Natural killer cell treated with Interleukin-12 subunit alpha and Interleukin-12 subunit beta and Interleukin-15 and Interleukin-18, amount 100 ng/mL, for 72 hours (primary cell): Measurements from ENCODE around the gene PLIN1. TPM values are rescaled to one million over a fixed set of nuclear protein-coding genes. Genes with fewer than 3 reads are reported as not detected.

Experiments
- ATAC-seq, 2 donors: fragments of 150-1000 bp; cut with Tn5 transposase in 1 of 2; sonication (Bioruptor Pico), chemical (Tn5 transposase) in 1 of 2; 2 replicates each; pipeline ENCODE4 v1.10.0; 2021
- DNase-seq: peaks from one replicate; pipeline ENCODE4 v3.0.0; 2022; ENCODE audit warnings: low spot score
- H3K27ac Mint-ChIP-seq, 2 donors: 1 replicate in 1 of 2; 2 replicates in 1 of 2; pipeline ENCODE4 v1.8.0; 2022; ENCODE audit warnings: mixed read lengths in 2 of 2, mild to moderate bottlenecking in 1 of 2, moderate library complexity in 1 of 2
- H3K27me3 Mint-ChIP-seq, 2 donors: 1 replicate in 1 of 2; 2 replicates in 1 of 2; pipeline ENCODE4 v1.8.0; 2022; ENCODE audit warnings: mixed read lengths in 2 of 2
- H3K36me3 Mint-ChIP-seq: one replicate; pipeline ENCODE4 v1.8.0; 2022; ENCODE audit warnings: mixed read lengths
- H3K4me1 Mint-ChIP-seq, 2 donors: 1 replicate in 1 of 2; 2 replicates in 1 of 2; pipeline ENCODE4 v1.8.0; 2022; ENCODE audit warnings: low read depth in 2 of 2, mixed read lengths in 2 of 2, mild to moderate bottlenecking in 1 of 2
- H3K4me3 Mint-ChIP-seq: one replicate; pipeline ENCODE4 v1.8.0; 2022; ENCODE audit warnings: mixed read lengths
- H3K9me3 Mint-ChIP-seq: 2 replicates; pipeline ENCODE4 v1.8.0; 2022; ENCODE audit warnings: mixed read lengths
- total RNA-seq, 2 donors: library from RNA; stranded (reverse); gene quantifications; one replicate each; pipeline ENCODE4 v1.2.3, GENCODE V29; 2022

The PLIN1 gene
- total RNA-seq, 2 donors from 2014 or later = 0.33 to 1.0 TPM

DNA sequence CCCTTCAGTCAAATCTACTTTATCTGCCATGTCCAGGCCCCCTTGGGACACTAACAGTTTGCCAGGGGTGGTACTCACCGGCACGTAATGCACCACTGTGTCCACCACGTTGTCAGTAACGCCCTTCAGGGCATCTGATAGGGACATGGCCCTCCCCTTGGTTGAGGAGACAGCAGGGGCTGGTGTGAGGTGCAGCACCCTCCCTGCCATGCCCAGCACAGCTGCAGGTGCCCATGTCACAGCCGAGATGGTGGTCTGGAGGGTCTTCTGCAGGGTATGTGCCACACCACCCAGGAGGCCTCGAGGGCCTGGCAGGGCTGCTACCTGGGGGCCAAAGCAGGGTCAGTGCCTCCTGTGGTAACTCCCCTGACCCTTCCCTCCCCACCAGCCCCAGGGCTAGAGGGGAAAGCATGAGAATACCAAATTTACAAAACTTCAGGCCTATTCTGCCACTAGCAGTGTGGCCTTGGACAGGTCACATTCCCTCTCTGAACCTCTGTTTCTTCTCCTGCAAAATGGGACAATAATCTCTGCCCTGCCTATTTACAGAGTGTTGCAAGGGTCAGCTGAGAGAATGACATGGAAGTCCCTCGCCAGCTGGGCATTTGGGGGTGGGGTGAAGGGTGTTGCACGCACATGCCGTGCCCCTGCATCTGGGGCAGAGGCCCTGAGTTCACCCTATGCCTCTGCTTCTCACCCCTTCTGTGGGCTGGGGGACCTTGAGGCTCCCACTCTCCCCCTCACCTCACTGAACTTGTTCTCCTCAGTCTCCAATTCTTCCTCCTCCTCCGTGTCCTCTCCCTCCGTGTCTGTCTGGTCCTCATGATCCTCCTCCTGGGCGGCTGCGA lies 12.1 kb downstream of the PLIN1 start:
- peaks cover 0 to 13% of the 10 kb centered on the region in 2 donors for H3K27me3 Mint-ChIP-seq
- H3K27ac Mint-ChIP-seq = no peak overlapping the region
- DNase-seq (no peak), ATAC-seq (no peak)
- no peak overlapping the region for H3K4me3 Mint-ChIP-seq
- no peaks in the 10 kb centered on the region for H3K9me3 Mint-ChIP-seq
- H3K4me1 Mint-ChIP-seq = peaks cover 0 to 6% of the 10 kb centered on the region in 2 donors
- no peaks in the 10 kb centered on the region for H3K36me3 Mint-ChIP-seq

DNA sequence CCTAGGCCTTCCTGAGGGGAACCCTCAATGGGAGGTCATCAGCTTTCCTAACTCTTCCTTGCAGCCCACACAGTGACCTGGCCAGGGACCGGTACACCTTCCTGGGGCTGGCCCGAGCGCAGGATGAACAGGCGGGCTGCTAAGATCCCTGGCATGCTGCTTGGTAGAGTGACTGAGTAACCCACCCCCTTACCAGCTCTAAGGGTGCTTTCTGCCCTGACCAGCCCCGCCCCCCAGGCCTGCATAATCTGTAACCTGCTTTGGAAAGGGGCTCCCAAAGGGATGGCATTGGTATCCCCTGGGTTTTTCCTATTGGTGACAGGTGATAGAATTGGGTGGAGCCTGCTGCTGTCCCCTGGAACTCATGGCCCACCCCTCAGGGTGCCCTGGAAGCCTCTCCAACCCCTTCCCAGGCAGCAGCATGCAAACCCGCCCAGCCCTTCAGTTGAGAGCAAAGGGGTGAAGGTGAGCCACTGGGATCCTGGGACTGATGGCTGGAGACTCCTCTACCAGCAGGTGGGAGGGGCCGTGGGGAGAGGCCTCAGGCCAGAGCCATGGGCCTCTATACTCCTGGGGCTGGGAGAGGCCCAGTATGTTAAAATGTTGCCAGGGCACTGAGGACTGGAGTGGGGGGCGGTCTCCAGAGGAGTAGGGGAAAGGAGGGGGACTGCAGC lies 12.8 kb downstream of the PLIN1 start:
- no peak overlapping the region for H3K27ac Mint-ChIP-seq
- no peaks in the 10 kb centered on the region for H3K9me3 Mint-ChIP-seq
- H3K4me3 Mint-ChIP-seq = no peak overlapping the region
- H3K27me3 Mint-ChIP-seq = peaks cover 0 to 13% of the 10 kb centered on the region in 2 donors
- no peaks in the 10 kb centered on the region for H3K36me3 Mint-ChIP-seq
- DNase-seq (no peak), ATAC-seq (no peak)
- peaks cover 0 to 6% of the 10 kb centered on the region in 2 donors for H3K4me1 Mint-ChIP-seq

DNA sequence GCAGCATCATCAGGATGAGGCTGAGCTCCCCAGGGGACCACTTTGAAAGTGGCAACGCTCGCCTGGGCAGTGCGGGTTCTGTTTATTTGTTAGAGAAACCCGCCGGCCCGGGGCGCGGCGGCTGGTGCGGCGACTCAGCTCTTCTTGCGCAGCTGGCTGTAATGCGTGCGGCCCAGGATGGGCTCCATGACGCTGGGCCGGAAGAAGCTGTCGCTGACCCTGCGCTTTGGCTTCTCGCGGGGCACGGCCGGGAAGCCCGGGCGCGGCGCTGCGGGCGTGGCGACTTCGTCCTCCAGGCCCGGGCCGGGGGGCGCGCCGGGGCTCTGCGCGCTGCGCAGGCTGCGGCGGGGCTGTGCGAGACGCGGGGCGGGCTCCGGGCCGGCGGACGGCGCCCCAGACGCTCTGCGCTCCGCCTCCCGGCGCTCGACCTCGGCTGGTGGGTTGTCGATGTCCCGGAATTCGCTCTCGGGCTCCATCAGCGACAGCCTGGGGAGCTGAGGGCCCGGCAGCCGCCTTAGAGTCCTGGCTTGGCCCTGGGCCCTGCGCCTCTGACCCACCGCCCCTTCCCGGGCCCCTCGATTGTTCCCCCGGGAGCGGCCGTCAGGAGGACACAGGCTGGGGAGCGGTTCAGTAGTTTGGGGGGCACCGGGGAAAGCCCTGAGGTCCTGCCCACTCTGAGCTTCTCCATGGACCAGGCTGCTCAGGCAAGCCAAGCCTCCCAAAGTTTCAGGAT lies 13.6 kb downstream of the PLIN1 start:
- ATAC-seq (peak; percentile 84 to 91), DNase-seq (peak; percentile 71)
- H3K36me3 Mint-ChIP-seq = no peaks in the 10 kb centered on the region
- H3K9me3 Mint-ChIP-seq = no peaks in the 10 kb centered on the region
- peak overlapping the region; percentile 69 for H3K4me3 Mint-ChIP-seq
- H3K4me1 Mint-ChIP-seq = peaks cover 0 to 6% of the 10 kb centered on the region in 2 donors
- no peak overlapping the region for H3K27ac Mint-ChIP-seq
- H3K27me3 Mint-ChIP-seq = peaks cover 0 to 14% of the 10 kb centered on the region in 2 donors

DNA sequence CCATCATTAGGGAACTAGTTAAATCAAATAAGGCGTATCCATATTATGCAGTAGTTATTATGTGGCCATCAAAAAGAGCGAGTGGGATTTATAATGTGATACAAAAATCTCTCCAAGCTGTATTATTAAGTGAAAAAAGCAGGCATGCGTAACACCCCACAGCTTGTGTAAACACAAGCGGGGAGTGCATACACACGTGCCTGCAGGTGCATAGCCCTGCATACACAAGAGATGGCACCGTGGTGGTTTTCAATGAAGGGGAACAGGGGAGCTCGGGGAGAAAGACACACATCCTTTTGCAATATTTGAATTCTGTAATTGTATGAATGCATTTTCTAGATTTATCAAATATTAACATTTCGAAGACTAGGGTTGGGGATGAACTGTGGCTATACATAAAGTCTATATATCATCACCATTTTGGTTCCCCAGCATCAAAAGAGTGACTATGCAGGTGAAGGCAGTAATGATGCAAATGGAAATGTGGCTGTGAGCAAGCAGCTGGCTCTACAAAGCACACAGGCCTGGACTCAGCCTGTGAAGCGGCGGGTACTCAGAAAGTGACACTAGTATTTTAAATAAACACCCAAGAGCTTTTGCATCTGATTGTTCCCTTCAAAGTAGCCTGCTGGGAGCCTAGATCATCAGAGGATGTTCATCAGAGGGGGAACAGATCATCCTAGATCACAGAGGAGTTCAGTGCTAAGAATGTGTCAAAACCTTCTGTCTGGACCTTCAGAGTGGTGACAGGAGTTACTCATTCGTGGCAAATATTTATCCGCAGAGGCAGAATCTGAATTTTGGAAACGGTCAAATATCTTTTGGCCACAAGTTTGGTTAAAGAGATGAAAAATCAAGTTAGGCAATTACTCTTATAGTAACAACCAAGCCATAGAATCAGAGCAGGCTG lies 14.5 kb downstream of the PLIN1 start:
- no peak for ATAC-seq
- Mint-ChIP-seq H3K36me3 (no peaks in the 10 kb centered on the region), H3K27ac (peak overlapping the region in 1 of 2 donors; percentile 53)

DNA sequence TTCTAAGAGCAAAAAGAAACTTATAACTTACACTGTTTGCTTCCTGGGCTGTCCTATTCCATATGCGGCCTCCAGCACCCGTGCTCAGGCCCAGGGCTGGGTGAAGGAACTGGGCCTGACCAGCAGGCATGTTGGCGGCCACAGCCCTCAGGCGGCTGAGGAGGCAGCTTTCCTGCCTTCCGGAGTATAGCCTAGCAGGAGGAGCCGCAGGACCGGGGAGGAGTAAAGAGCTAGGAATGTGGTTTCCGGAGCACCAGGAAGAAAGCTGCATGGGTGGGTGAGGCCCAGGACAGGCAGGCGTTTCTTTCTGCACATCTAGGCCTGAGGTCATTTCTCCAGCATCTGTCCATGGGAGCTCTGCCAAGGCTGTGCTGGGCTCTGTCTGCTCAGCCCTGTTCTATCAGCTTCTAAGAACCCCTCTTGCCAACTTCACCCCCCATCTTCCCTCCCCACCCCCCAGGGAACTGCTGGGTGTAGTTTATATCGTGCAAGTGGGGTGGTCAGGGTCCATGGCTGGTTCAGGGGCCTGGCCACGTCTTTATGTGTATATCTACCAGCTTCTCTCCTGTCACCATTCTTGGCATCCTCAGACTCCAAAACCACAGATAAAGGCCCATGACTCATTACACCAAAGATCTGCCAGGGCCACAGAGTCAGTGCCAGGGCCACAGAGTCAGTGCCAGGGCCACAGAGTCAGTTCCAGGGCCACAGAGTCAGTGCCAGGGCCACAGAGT lies 16.1 kb downstream of the PLIN1 start:
- no peak for DNase-seq
- H3K27ac Mint-ChIP-seq = no peak overlapping the region
- H3K4me1 Mint-ChIP-seq = peaks cover 0 to 6% of the 10 kb centered on the region in 2 donors
- H3K36me3 Mint-ChIP-seq = no peaks in the 10 kb centered on the region
- no peak for ATAC-seq
- no peaks in the 10 kb centered on the region for H3K9me3 Mint-ChIP-seq
- H3K27me3 Mint-ChIP-seq = peaks cover 8 to 24% of the 10 kb centered on the region in 2 donors
- H3K4me3 Mint-ChIP-seq = no peak overlapping the region

More for the DNA sequence above, 14.5 kb downstream of the PLIN1 start:
- no peaks in the 10 kb centered on the region for H3K9me3 Mint-ChIP-seq
- DNase-seq = no peak
- peaks cover 0 to 6% of the 10 kb centered on the region in 2 donors for H3K4me1 Mint-ChIP-seq
- H3K4me3 Mint-ChIP-seq = peak overlapping the region; percentile 69
- H3K27me3 Mint-ChIP-seq = peaks cover 0 to 19% of the 10 kb centered on the region in 2 donors

DNA sequence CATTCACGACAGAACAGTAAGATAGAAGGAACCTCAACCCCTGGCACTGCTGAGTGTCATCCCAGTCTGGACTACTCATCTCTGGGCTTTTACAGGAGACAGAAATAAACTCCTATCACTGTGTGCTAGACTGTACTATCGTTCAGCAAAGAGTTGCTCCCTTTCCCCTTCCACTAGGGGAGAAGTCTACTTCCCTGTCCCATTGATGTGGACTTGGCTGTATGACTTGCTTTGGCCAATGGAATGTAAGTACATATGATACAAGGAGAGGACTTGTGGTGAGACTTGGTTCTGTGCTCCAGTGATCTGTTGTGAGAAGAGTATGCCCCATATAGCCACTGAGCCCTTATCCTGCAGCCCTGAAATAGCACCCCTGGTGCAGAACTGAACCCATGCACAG lies 18.6 kb downstream of the PLIN1 start:
- Mint-ChIP-seq H3K36me3 (no peaks in the 10 kb centered on the region), H3K4me1 (peaks cover 4 to 8% of the 10 kb centered on the region in 2 donors), H3K4me3 (no peak overlapping the region), H3K27me3 (peaks cover 23 to 30% of the 10 kb centered on the region in 2 donors), H3K9me3 (no peaks in the 10 kb centered on the region), H3K27ac (no peak overlapping the region)
- DNase-seq (no peak), ATAC-seq (no peak)

DNA sequence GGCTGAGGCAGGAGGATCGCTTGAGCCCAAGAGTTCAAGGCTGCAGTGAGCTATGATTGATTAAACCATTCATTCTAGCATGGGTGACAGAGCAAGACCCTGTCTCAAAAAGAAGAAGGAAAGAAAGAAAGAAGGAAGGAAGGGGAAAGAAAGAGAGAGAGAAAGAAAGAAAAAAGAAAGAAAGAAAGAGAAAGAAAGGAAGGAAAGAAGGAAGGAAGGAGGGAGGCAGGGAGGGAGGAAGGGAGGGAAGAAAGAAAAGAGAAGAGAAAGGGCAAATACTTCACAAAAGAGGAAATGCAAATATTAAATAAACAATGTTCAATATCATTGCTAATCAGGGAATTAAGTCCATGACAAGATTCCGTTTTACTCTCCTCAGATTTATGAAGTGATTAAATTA lies 19.9 kb downstream of the PLIN1 start:
- H3K27me3 Mint-ChIP-seq = peaks cover 32 to 34% of the 10 kb centered on the region in 2 donors
- peaks cover 9 to 10% of the 10 kb centered on the region in 2 donors for H3K4me1 Mint-ChIP-seq
- no peak overlapping the region for H3K27ac Mint-ChIP-seq
- no peak overlapping the region for H3K4me3 Mint-ChIP-seq
- no peaks in the 10 kb centered on the region for H3K36me3 Mint-ChIP-seq
- no peaks in the 10 kb centered on the region for H3K9me3 Mint-ChIP-seq
- ATAC-seq = no peak
- no peak for DNase-seq

DNA sequence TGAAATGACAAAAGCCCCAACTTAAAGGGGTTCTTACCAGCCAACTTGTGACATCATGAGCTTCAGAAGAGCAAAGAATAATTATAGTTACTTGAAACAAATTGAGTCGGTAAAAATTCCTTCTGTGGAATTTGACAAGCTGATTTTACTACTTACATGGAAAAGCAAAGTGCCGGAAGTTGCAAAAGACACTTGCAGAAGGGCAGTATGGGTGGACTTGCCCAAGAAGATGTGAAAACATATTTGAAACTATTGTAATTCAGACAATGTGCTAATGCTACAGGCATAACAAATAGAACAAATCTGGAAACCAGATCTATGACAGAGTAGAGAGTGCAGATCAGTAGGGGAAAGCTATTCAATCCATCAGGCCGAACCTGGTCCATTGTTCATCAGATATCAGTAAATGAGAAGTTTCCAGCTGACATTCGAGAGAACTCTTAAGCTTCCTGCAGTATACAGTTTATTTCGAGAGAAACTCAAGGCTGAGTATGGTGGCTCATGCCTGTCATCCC lies 21.4 kb downstream of the PLIN1 start:
- H3K36me3 Mint-ChIP-seq = no peaks in the 10 kb centered on the region
- peaks cover 34 to 44% of the 10 kb centered on the region in 2 donors for H3K27me3 Mint-ChIP-seq
- H3K27ac Mint-ChIP-seq = peak overlapping the region in 1 of 2 donors; percentile 76
- H3K4me3 Mint-ChIP-seq = no peak overlapping the region
- H3K9me3 Mint-ChIP-seq = no peaks in the 10 kb centered on the region
- no peak for DNase-seq
- no peak for ATAC-seq
- peaks cover 10% of the 10 kb centered on the region in 2 donors for H3K4me1 Mint-ChIP-seq

DNA sequence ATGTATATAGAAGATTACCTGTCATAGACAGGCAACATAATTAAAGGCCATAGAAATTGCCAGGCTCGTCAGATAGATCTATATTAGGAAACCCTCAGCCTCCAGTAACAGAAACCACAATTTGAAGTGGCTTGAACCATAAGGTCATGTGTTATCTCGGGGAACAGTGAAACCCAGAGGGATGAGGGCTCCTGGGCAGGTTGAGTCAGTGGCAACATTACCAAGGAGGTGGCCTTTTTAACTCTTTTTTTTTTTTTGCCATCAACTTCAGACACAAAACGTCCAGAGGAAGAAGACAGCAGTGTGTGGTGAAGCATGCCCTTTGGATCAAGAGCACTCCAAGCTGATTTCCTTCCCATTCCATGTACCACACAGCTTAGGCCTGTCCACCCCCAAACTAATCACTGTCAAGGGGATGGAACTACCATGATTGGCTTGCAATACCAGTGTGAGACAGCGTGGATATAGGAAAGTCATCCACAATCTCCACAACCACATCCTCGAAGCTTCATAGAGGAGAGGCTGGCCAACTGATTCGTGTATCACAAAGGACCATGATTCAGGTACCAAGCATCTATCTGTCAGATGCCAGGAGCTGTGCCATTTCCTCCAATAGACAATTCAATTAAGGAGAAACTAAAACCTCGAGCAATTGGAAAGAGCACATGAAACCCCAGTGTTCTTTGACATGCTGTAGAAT lies 22.9 kb downstream of the PLIN1 start:
- H3K4me1 Mint-ChIP-seq = peaks cover 10% of the 10 kb centered on the region in 2 donors
- H3K4me3 Mint-ChIP-seq = peak overlapping the region; percentile 74
- peak overlapping the region in 1 of 2 donors; percentile 37 for H3K27ac Mint-ChIP-seq
- H3K9me3 Mint-ChIP-seq = no peaks in the 10 kb centered on the region
- ATAC-seq (no peak), DNase-seq (no peak)
- no peaks in the 10 kb centered on the region for H3K36me3 Mint-ChIP-seq
- H3K27me3 Mint-ChIP-seq = peaks cover 28 to 44% of the 10 kb centered on the region in 2 donors

DNA sequence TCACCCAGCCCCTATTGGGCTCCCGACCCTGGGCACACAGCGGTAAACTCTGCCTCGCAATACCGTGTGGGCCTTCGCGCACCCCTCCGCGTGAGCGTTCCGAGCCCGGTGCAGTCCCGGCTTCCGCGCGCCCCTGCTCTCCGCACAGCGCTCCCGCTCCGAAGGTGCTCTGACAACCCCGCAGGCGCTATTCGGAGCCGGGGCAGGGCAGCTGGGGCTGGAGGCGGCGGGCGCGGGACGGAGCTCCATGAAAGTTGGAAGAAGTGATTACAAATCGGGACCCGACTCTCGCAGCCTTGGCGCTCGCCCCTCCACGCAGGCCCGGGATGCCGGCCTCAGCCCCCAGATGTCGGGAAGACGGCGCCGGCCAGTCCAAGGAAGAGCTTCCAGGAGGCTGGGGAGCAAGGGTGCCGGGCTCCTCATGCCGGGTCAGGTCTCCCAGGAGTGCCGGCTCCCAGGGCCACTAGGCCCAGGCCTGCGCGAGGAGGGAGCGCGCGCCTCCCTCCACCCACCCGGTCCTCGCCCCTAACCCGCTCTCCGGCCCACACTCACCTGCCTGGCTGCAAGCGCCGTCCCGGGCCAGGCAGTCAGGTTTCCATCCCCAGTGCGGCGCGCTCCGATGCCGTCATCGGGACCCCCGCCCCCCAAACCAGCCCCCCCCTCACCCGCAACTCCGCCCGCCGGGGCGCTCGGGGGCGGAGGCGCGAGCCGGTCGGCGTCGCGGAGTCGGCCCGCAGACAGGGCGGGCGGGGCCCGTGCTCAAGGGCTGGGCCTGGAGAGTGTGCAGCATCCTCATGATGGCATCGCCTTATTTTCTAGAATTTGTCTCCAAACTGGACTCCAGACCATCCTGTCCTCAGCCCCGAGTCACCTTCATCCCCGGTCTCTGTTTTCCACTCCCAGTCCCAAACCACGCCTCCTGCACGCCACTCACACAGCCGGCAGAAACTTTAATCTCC lies 24.0 kb downstream of the PLIN1 start, which contains the start of gene KIF7:
Gene KIF7, minus strand, starts transcription at position 621 of the 959 bp plus-strand sequence. CDS start 2,537 bp downstream, outside the sequence.
- Mint-ChIP-seq H3K9me3 (no peaks in the 10 kb centered on the region), H3K4me3 (peak within 1 kb of the TSS; percentile 74), H3K36me3 (no peaks in the 10 kb centered on the region), H3K4me1 (peaks cover 10% of the 10 kb centered on the region in 2 donors), H3K27me3 (peaks cover 22 to 44% of the 10 kb centered on the region in 2 donors), H3K27ac (peak within 1 kb of the TSS in 1 of 2 donors; percentile 37)
- peak; percentile 62 to 76 for ATAC-seq
- no peak for DNase-seq

DNA sequence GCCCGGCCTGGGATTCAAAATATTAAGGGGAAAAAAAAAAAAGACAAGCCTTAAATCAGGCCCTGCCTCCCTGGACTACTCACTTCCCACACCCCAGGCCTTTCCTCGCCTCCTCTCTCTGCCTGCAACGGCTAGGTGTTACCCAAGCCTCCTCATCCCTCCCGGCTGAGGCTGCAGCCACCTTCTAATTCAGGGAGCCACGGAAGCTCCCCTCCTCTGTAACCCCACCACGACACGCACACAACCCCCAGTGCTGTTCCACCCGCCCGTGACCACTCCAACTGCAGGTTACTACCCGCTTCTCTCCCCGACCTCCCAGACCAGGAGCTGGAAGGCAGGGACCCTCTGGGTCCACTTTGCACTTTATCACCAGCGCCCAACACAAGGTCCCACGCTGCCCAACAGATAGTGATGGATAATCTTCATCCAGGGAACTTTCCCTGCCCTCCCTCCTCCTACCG lies 24.8 kb downstream of the PLIN1 start:
- Mint-ChIP-seq H3K36me3 (no peaks in the 10 kb centered on the region), H3K9me3 (no peaks in the 10 kb centered on the region), H3K4me1 (peaks cover 10% of the 10 kb centered on the region in 2 donors), H3K27ac (no peak overlapping the region), H3K27me3 (peaks cover 22 to 42% of the 10 kb centered on the region in 2 donors), H3K4me3 (peak overlapping the region; percentile 63)
- ATAC-seq (no peak), DNase-seq (no peak)
